Stomach (tissue), 9 donors: ENCODE data around the gene CMKLR1. TPM values are rescaled to one million over a fixed set of nuclear protein-coding genes. Genes with fewer than 3 reads are reported as not detected.

Experiments
- DNase-seq, 2 donors: peaks; one replicate each; pipeline versions ENCODE4 v3.0.0 to v3.0.0-alpha.2; 2013 to 2019
- H3K27ac ChIP-seq, 5 donors: fragments of 200-600 bp in 4 of 5; sonication (generic) in 4 of 5; one replicate each; pipeline ENCODE4 v1.5.1; 2013 to 2019; ENCODE audit warnings: mild to moderate bottlenecking in 1 of 5, moderate library complexity in 1 of 5
- H3K27me3 ChIP-seq, 3 donors: fragments of 200-600 bp; sonication (generic); one replicate each; pipeline ENCODE4 v1.5.1; 2017 to 2019; ENCODE audit warnings: mixed run types in 1 of 3
- H3K36me3 ChIP-seq, 4 donors: fragments of 200-600 bp; sonication (generic); 1 replicate in 3 of 4; 2 replicates in 1 of 4; pipeline ENCODE4 v1.5.1; 2016 to 2019
- H3K4me1 ChIP-seq, 4 donors: fragments of 200-600 bp; sonication (generic); one replicate each; pipeline ENCODE4 v1.5.1; 2016 to 2019
- H3K4me3 ChIP-seq, 4 donors: fragments of 200-600 bp; sonication (generic) in 3 of 4; one replicate each; pipeline ENCODE4 v1.5.1; 2016 to 2019; ENCODE audit warnings: mild to moderate bottlenecking in 1 of 4
- H3K9me3 ChIP-seq, 4 donors: fragments of 200-600 bp; sonication (generic); one replicate each; pipeline ENCODE4 v1.5.1; 2016 to 2019
- CTCF ChIP-seq, 7 experiments: fragments of 450-650 bp in 4 of 7; fragments of 200-600 bp in 3 of 7; sonication (generic) in 3 of 7; IDR thresholded peaks; one replicate each; pipeline ENCODE4 v1.5.1; 2016 to 2019; ENCODE audit warnings: antibody characterized with exemption in 7 of 7, control low read depth in 2 of 7, mild to moderate bottlenecking in 1 of 7
- EP300 ChIP-seq: sonication (generic); formaldehyde crosslinking; IDR thresholded peaks from one replicate; pipeline ENCODE4 v1.6.1; 2017; ENCODE audit warnings: antibody characterized with exemption
- POLR2A ChIP-seq, 4 donors: fragments of 450-650 bp; IDR thresholded peaks; one replicate each; pipeline ENCODE4 v1.6.1; 2016; ENCODE audit warnings: antibody characterized with exemption in 4 of 4, control low read depth in 2 of 4, mild to moderate bottlenecking in 1 of 4, moderate library complexity in 1 of 4
- POLR2AphosphoS5 ChIP-seq, 3 donors: sonication (generic); formaldehyde crosslinking; IDR thresholded peaks; one replicate each; pipeline ENCODE4 v1.6.1; 2016; ENCODE audit warnings: antibody characterized with exemption in 3 of 3
- WGBS, 5 donors: extraction: QIAGEN DNeasy Blood & Tissue Kit in 3 of 5; methylation state at CpG; one replicate each; pipeline versions ENCODE4 v1.1.5 to v1.1.7; 2013 to 2018; 5-methylcytosine and 5-hydroxymethylcytosine counted together
- intact Hi-C: fragments of 100-400 bp; cut with DNase I; formaldehyde crosslinking; loops from one replicate; pipeline ENCODE4 v1.15.1; 2023; ENCODE audit warnings: low total_unique reads
- polyA plus RNA-seq, 3 donors: library from polyadenylated mRNA; stranded (reverse); fragments of 200-250 nt; gene quantifications; one replicate each; pipeline ENCODE4 v1.2.3, GENCODE V29; 2013
- total RNA-seq, 5 donors: library from RNA; depleted of rRNA; stranded (reverse); fragments of >200 nt; gene quantifications; one replicate each; pipeline versions ENCODE4 v1.1.0 to v1.2.3, GENCODE V29; 2014 to 2016
- donor health status: healthy with polysubstance abuse.
- donor health status: Bipolar disorder and iron deficiency.
- donor health status: healthy.

The CMKLR1 gene
- total and polyA plus RNA-seq, 8 donors = 0.45 to 46.1 (median 2.3) TPM

DNA sequence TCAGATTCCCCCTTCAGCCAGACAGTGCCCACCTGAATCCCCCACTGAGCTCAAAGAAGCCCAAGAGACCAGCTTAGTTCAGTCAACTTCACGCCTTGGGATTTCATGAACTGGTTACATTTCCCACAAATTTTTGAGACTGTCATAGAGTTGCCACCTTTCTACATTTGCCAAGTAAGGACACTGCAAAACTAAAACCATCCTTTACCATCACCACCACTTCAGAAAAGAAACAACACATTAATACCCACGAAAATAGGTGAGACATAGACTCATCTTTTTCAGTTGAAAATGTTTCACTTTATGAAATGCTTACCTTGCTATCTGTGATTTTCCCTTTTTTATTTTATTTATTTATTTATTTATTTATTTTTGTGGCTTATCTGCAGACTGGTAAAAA lies 16.1 kb downstream of the CMKLR1 start:
- Histone ChIP-seq H3K36me3 (no peaks in the 10 kb centered on the region), H3K4me3 (no peak overlapping the region), H3K27me3 (peaks cover 0 to 14% (median 0%) of the 10 kb centered on the region in 3 donors), H3K4me1 (peaks cover 0 to 3% (median 0%) of the 10 kb centered on the region in 4 donors), H3K27ac (no peak overlapping the region), H3K9me3 (no peaks in the 10 kb centered on the region)
- DNase-seq = no peak
- WGBS, 5 donors = 71 to 86% (median 74%) methylated on average over 2 of the region's 2 CpGs
- TF ChIP-seq EP300 = no peak
- intact Hi-C loops = no loop called here

GRCh38 chr12:108321688-108322087 lies 17.4 kb downstream of the CMKLR1 start:
- intact Hi-C loops = no loop called here
- Histone ChIP-seq H3K27me3 (peaks cover 0 to 14% (median 0%) of the 10 kb centered on the region in 3 donors), H3K4me1 (no peaks in the 10 kb centered on the region), H3K9me3 (no peaks in the 10 kb centered on the region), H3K4me3 (no peak overlapping the region), H3K27ac (no peak overlapping the region), H3K36me3 (no peaks in the 10 kb centered on the region)
- no peak for DNase-seq
- TF ChIP-seq CTCF (IDR thresholded peaks at IDR 0.05) = no peak
- TF ChIP-seq POLR2A (IDR thresholded peaks at IDR 0.05) = no peak
- no peak for TF ChIP-seq POLR2AphosphoS5 (IDR thresholded peaks at IDR 0.05)
- no peak for TF ChIP-seq EP300

DNA sequence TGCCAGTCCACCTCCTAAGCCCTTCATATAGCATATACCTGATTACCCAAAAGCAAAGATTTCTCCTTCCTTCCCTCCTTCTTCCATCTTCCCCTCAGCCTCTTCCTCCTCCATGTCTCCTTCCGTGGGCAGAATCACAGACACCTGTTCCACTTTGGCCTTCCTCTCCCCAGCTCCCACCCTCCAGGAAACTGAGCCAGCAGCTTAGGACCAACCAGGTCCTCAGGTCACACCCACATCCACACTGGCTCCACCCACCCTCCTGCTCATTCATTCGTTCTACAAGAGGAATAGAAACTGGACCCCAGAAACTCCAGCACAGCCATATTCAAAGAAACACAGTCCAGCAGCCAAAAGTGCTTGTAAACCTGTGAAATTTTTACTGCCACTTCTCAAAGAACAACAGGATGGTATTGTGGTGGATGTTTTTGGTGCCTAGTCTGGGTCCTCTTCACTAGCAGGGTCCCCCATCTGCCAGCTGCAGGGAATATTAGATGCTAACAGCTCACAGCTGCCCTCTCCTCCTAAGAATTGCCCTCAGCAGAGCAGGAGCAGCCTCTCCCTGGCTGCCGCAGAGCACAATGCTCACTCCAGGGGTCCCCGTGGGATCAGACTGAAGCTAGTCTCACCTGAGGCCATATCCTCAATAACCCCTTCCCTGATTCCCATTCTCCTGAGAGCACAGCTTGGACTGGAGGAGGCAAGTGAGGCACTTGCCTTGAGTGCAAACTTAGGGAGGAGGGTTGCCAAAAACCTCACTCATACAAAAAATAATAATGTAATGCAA lies 18.4 kb downstream of the CMKLR1 start:
- DNase-seq = no peak
- Histone ChIP-seq H3K4me1 (peaks cover 0 to 9% (median 0%) of the 10 kb centered on the region in 4 donors), H3K27me3 (peaks cover 0 to 14% (median 0%) of the 10 kb centered on the region in 3 donors), H3K4me3 (no peak overlapping the region), H3K36me3 (no peaks in the 10 kb centered on the region), H3K27ac (no peak overlapping the region), H3K9me3 (no peaks in the 10 kb centered on the region)
- no peak for TF ChIP-seq POLR2AphosphoS5 (IDR thresholded peaks at IDR 0.05)
- TF ChIP-seq CTCF (IDR thresholded peaks at IDR 0.05) = no peak
- no peak for TF ChIP-seq EP300
- no peak for TF ChIP-seq POLR2A (IDR thresholded peaks at IDR 0.05)
- 31 to 42% (median 35%) methylated on average over 4 of the region's 4 CpGs for WGBS, 5 donors
- intact Hi-C loops = no loop called here

DNA sequence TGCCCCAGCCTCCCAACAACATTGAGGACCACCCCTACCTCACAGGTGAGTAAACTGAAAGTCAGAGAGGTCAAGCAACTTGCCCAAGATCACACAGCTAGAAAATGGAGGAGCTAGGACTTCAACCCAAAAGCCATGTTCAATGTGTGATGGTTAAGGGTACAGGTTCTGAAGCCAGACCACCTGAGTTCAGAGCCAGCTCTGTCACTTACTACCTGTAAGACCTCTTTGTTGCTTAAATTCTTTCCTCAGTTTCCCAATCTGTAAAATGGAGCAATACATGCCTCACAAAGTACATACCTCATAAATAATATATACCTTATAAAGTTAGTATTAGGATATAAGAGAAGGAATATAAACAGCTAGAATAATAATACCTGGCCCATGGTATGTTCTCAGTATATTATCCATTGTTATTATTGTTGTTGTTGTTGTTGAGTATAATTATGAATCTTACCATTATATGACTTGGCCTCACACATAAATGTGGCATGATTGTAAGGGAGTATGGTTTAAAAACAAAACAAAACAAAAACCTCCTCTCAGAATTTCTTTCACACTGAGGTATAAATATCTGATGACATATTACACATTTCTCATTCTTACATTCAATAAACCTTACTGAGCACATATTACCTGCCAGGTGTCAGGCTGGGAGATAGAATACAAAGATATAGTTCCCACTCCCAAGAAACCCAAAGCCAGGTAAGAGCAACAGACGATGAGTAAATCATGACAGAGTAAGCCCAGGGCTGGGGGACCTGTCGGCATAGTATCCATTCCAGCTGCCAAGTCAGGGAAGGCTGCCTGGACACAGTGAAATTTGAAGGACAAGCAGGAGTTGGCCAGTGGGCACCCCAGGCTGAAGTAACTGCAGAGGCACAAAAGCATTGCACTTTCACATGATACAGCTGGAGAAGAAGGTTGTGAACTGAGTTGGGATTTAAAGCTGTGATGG lies 19.6 kb downstream of the CMKLR1 start:
- Histone ChIP-seq H3K4me3 (no peak overlapping the region), H3K9me3 (no peaks in the 10 kb centered on the region), H3K4me1 (peaks cover 0 to 9% (median 0%) of the 10 kb centered on the region in 4 donors), H3K27me3 (peaks cover 0 to 14% (median 0%) of the 10 kb centered on the region in 3 donors), H3K27ac (peak overlapping the region in 1 of 5 donors; percentile 32), H3K36me3 (no peaks in the 10 kb centered on the region)
- 63 to 84% (median 76%) methylated on average over 2 of the region's 2 CpGs for WGBS, 5 donors
- DNase-seq = no peak
- intact Hi-C loops = no loop called here
- TF ChIP-seq CTCF (IDR thresholded peaks at IDR 0.05) (no peak), POLR2A (IDR thresholded peaks at IDR 0.05) (no peak), EP300 (no peak), POLR2AphosphoS5 (IDR thresholded peaks at IDR 0.05) (no peak)
